AG10803 (cell line): ENCODE results near the gene CLIC5.

ENCODE experiments used
- DNase-seq: peaks from one replicate; pipeline ENCODE4 v3.0.0; 2010; ENCODE audit warnings: low read depth
- H3K4me3 ChIP-seq: 2 replicates; pipeline ENCODE4 v1.5.1; 2011; ENCODE audit warnings: mild to moderate bottlenecking, low read length, control low read depth
- CTCF ChIP-seq: conservative IDR thresholded peaks from 2 replicates; pipeline ENCODE4 v1.5.1; 2011; ENCODE audit warnings: mild to moderate bottlenecking, low read length, control low read depth, inconsistent platforms

CLIC5 gene

DNA sequence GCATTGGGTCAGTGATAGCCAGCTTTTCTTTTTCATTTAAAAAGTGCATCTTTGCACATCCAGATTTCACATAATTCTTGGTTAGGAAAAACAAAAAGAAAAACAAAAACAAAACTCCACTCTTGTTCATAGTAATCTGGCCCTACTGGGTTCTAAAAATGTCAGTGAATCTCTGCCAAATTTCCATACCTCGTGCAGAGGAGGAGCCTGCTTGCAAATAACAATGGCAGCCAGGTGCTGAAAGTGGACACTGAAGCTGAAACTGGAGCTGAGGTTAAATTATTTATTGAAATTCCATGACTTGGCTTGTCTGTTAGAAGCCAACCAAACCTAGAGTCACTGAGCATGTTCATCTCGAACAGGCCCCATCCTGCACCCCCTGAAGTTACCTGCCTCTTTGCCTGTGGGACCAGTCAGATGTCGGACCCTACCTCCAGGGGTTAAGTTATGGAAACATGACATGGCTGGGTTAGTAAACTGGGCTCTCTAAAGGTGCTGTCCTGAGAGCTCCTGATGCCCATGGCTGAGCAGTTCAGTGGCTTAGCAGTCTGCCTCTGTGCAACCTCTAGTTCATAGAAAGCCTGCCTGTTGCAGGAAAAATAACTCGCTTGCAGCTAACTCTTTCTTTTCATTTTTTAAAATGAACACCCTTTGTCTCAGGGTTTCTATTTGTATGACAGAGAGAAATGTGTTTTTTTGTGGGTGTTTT, 42.7 kb downstream of the CLIC5 start:
- TF ChIP-seq CTCF: no peak
- no peak for DNase-seq
- H3K4me3 ChIP-seq: no peak overlapping the region

GRCh38 chr6:45971287-45971686, 44.4 kb downstream of the CLIC5 start:
- no peak for TF ChIP-seq CTCF
- no peak overlapping the region for H3K4me3 ChIP-seq
- no peak for DNase-seq

DNA sequence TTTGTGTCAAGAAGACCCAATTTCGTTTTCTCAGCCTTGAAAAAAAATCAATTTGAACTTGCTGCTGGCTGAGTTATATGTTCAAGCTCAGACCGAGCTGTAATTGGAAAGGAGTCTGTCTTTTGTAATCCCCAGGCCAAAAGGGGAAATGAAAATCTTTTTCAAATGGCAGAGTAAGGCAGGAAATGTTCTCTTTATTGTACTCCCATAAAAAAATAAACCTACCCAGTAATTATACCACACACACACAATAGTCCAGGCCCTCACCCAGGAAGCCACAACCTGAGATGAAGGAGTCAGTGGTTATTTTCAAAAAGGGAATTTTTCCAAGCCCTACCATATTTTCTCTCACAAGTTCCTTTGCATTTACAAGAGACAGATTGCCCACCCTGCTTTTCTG, 45.3 kb downstream of the CLIC5 start:
- no peak overlapping the region for H3K4me3 ChIP-seq
- TF ChIP-seq CTCF: no peak
- no peak for DNase-seq

DNA sequence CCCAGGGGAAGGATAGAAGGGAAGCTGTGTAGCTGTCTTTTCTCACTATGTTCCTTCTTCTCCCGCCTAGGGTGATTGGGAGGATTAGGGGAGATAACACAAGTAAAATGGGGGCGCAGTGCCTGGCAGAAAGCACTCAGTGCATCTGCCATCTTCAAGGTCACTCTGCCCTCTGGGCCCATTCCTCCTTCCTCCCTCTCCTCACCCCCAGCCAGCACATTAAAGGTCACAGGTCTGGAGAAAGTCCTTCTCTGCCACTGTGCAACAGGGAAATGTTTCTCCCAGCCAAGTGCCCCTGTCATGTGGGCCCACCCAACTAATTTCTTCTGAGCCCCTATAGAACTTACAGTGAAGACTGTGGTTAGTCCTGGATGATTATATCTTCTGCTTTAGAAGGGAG, 45.8 kb downstream of the CLIC5 start:
- no peak for TF ChIP-seq CTCF
- no peak overlapping the region for H3K4me3 ChIP-seq

GRCh38 chr6:45969026-45969425, 46.6 kb downstream of the CLIC5 start:
- TF ChIP-seq CTCF: no peak
- no peak overlapping the region for H3K4me3 ChIP-seq
- DNase-seq: no peak

More for the DNA sequence above, 45.8 kb downstream of the CLIC5 start:
- no peak for DNase-seq

GRCh38 chr6:45967363-45967762, 48.3 kb downstream of the CLIC5 start:
- no peak overlapping the region for H3K4me3 ChIP-seq
- DNase-seq: no peak
- no peak for TF ChIP-seq CTCF

DNA sequence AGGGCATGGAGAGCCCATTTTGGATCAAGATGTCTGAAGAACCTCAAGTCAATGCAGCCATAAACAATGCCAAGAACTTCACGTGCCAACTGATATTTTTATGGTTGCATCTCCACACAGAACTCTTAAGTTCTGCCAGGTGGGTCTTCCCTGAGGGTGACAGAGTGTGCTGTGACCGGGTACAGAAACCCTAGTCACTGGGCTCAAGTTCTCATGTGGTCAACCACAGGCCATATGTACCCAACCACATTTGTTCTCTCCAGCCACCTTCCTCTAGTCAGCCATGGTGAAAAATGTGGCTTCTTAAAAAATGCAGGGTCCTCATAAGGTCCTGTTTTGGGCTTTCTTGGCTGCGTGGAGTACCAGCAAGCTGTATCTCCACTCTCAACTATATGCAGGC, 48.9 kb downstream of the CLIC5 start:
- DNase-seq: no peak
- no peak overlapping the region for H3K4me3 ChIP-seq
- TF ChIP-seq CTCF: no peak
